WTC11 (cell line): Measurements from ENCODE around the gene HDAC9. TPM values are rescaled to one million over a fixed set of nuclear protein-coding genes. Genes with fewer than 3 reads are reported as not detected.

Experiments
- ATAC-seq: fragments of 200-7000 bp; cut with Tn5 transposase; 2 replicates; pipeline ENCODE4 v1.10.0; 2021; ENCODE audit warnings: mild to moderate bottlenecking, moderate library complexity
- CTCF ChIA-PET: fragments of 300-600 bp; sonication (Branson Sonifier 250); formaldehyde crosslinking; loops from one replicate; lab custom pipeline; 2021; ENCODE audit warnings: antibody characterized with exemption; lab: Charles Lee
- POLR2A ChIA-PET: fragments of 350-600 bp; sonication (Branson Sonifier 250); formaldehyde crosslinking; loops from one replicate; lab custom pipeline; 2021; ENCODE audit warnings: antibody characterized with exemption; lab: Charles Lee
- DNase-seq: peaks from one replicate; pipeline ENCODE4 v3.0.0; 2021; ENCODE audit warnings: low spot score
- H3K27ac Mint-ChIP-seq: 2 replicates; pipeline ENCODE4 v1.8.0; 2021; ENCODE audit warnings: mixed read lengths
- H3K27me3 Mint-ChIP-seq: 2 replicates; pipeline ENCODE4 v1.8.0; 2021; ENCODE audit warnings: low read depth, mild to moderate bottlenecking, moderate library complexity, mixed read lengths
- H3K36me3 Mint-ChIP-seq: 2 replicates; pipeline ENCODE4 v1.8.0; 2021; ENCODE audit warnings: mixed read lengths
- H3K4me1 Mint-ChIP-seq: 2 replicates; pipeline ENCODE4 v1.8.0; 2022; ENCODE audit warnings: mixed read lengths
- H3K4me3 Mint-ChIP-seq: 2 replicates; pipeline ENCODE4 v1.8.0; 2021; ENCODE audit warnings: mild to moderate bottlenecking, moderate library complexity, mixed read lengths
- H3K9me3 Mint-ChIP-seq: 2 replicates; pipeline ENCODE4 v1.8.0; 2021; ENCODE audit warnings: mixed read lengths
- E2F5 ChIP-seq: sonication (generic); formaldehyde crosslinking; IDR thresholded peaks from 2 replicates; pipeline ENCODE4 v1.8.1; 2022; ENCODE audit warnings: mild to moderate bottlenecking, moderate library complexity, missing genetic modification reagents
- ESRRA ChIP-seq: sonication (generic); formaldehyde crosslinking; IDR thresholded peaks from 2 replicates; pipeline ENCODE4 v1.8.1; 2022; ENCODE audit warnings: mild to moderate bottlenecking, missing genetic modification reagents, borderline replicate concordance
- IRF1 ChIP-seq: sonication (generic); formaldehyde crosslinking; IDR thresholded peaks from 2 replicates; pipeline ENCODE4 v1.8.0; 2023; ENCODE audit warnings: missing genetic modification reagents
- MYBL2 ChIP-seq: sonication (generic); formaldehyde crosslinking; IDR thresholded peaks from 2 replicates; pipeline ENCODE4 v1.8.1; 2023; ENCODE audit warnings: mild to moderate bottlenecking, moderate library complexity, missing genetic modification reagents
- NFATC4 ChIP-seq: fragments of 250-450 bp; sonication (Bioruptor Pico); IDR thresholded peaks from 2 replicates; pipeline ENCODE4 v1.9.0; 2021; ENCODE audit warnings: mild to moderate bottlenecking
- OVOL2 ChIP-seq: fragments of 250-450 bp; sonication (Bioruptor Pico); IDR thresholded peaks from 2 replicates; pipeline ENCODE4 v1.9.0; 2021; ENCODE audit warnings: mild to moderate bottlenecking, borderline replicate concordance
- RORB ChIP-seq: fragments of 250-450 bp; sonication (Bioruptor Pico); IDR thresholded peaks from 2 replicates; pipeline ENCODE4 v1.9.0; 2021; ENCODE audit warnings: mild to moderate bottlenecking
- TP53 ChIP-seq: sonication (generic); formaldehyde crosslinking; IDR thresholded peaks from 2 replicates; pipeline ENCODE4 v1.8.1; 2023; ENCODE audit warnings: mild to moderate bottlenecking, missing genetic modification reagents
- USF1 ChIP-seq: sonication (generic); formaldehyde crosslinking; IDR thresholded peaks from 2 replicates; pipeline ENCODE4 v1.8.0; 2022; ENCODE audit warnings: mild to moderate bottlenecking, missing genetic modification reagents
- ZNF512 ChIP-seq: sonication (generic); formaldehyde crosslinking; IDR thresholded peaks from 2 replicates; pipeline ENCODE4 v1.8.1; 2022; ENCODE audit warnings: missing genetic modification reagents, borderline replicate concordance
- total RNA-seq: library from RNA; stranded (reverse); gene quantifications from 3 replicates; pipeline ENCODE4 v1.2.3, GENCODE V29; 2021
- TF ChIP-seq, protein P1 (sequence below): fragments of 250-450 bp; sonication (Bioruptor Pico); IDR thresholded peaks from 2 replicates; pipeline ENCODE4 v1.9.0; 2021; ENCODE audit warnings: moderate library complexity, mild to moderate bottlenecking, inconsistent platforms, borderline replicate concordance
- TF ChIP-seq, protein P2 (sequence below): sonication (generic); formaldehyde crosslinking; IDR thresholded peaks from 2 replicates; pipeline ENCODE4 v1.8.0; 2022; ENCODE audit warnings: mild to moderate bottlenecking, missing genetic modification reagents
- TF ChIP-seq, protein P3 (sequence below): sonication (generic); formaldehyde crosslinking; IDR thresholded peaks from 2 replicates; pipeline ENCODE4 v1.8.1; 2023; ENCODE audit warnings: mild to moderate bottlenecking, missing genetic modification reagents

The HDAC9 gene
- total RNA-seq, 1 experiment from 2014 or later: 18.8 TPM

DNA sequence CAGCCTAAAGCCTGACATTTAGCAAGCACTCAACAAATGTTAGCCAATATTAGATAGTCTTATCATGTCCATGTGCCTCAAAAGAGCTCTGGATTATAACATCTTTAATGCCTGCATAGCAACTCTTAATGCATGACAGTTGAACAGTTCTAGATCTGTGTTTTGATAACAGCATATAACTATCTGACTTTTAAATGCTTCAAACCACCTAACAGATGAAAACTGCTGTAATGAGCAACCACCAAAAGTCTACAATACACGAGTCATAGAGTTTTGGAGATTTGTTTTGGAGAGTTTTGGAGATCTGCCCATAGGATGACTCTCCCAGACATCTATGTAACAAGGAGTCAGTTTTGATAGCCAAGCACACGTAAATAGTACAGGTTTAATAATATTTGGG, 394.6 kb downstream of the HDAC9 start (continued):
- TF ChIP-seq, protein P1, sequence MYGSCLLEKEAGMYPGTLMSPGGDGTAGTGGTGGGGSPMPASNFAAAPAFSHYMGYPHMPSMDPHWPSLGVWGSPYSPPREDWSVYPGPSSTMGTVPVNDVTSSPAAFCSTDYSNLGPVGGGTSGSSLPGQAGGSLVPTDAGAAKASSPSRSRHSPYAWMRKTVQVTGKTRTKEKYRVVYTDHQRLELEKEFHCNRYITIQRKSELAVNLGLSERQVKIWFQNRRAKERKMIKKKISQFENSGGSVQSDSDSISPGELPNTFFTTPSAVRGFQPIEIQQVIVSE (CRISPR knock-in tag): no peak
- TF ChIP-seq, protein P2, sequence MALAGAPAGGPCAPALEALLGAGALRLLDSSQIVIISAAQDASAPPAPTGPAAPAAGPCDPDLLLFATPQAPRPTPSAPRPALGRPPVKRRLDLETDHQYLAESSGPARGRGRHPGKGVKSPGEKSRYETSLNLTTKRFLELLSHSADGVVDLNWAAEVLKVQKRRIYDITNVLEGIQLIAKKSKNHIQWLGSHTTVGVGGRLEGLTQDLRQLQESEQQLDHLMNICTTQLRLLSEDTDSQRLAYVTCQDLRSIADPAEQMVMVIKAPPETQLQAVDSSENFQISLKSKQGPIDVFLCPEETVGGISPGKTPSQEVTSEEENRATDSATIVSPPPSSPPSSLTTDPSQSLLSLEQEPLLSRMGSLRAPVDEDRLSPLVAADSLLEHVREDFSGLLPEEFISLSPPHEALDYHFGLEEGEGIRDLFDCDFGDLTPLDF (CRISPR knock-in tag): no peak
- TF ChIP-seq, protein P3, sequence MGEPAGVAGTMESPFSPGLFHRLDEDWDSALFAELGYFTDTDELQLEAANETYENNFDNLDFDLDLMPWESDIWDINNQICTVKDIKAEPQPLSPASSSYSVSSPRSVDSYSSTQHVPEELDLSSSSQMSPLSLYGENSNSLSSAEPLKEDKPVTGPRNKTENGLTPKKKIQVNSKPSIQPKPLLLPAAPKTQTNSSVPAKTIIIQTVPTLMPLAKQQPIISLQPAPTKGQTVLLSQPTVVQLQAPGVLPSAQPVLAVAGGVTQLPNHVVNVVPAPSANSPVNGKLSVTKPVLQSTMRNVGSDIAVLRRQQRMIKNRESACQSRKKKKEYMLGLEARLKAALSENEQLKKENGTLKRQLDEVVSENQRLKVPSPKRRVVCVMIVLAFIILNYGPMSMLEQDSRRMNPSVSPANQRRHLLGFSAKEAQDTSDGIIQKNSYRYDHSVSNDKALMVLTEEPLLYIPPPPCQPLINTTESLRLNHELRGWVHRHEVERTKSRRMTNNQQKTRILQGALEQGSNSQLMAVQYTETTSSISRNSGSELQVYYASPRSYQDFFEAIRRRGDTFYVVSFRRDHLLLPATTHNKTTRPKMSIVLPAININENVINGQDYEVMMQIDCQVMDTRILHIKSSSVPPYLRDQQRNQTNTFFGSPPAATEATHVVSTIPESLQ (CRISPR knock-in tag): no peak
- TF ChIP-seq NFATC4: no peak
- no peak for TF ChIP-seq E2F5 (CRISPR knock-in tag)
- no peak for TF ChIP-seq IRF1 (CRISPR knock-in tag)

GRCh38 chr7:18890885-18891621, 395.5 kb downstream of the HDAC9 start:
- ChIA-PET CTCF (interaction anchor here (0.7 kb wide), 1 partner anchor 225 kb away, joined by 3 read pairs; no protein-coding TSS in a partner anchor), POLR2A (no interaction called here)
- ATAC-seq (no peak), DNase-seq (no peak)
- Mint-ChIP-seq H3K36me3 (no peaks in the 10 kb centered on the region), H3K4me3 (no peak overlapping the region), H3K27me3 (no peaks in the 10 kb centered on the region), H3K4me1 (no peaks in the 10 kb centered on the region), H3K9me3 (no peaks in the 10 kb centered on the region)
- TF ChIP-seq, protein P1 (CRISPR knock-in tag): no peak
- TF ChIP-seq RORB (CRISPR knock-in tag) (no peak), USF1 (CRISPR knock-in tag) (no peak), OVOL2 (no peak), MYBL2 (no peak), TP53 (no peak), ESRRA (CRISPR knock-in tag) (no peak), E2F5 (CRISPR knock-in tag) (no peak), ZNF512 (no peak)
- TF ChIP-seq, protein P3 (CRISPR knock-in tag): no peak
- TF ChIP-seq, all 79 proteins: peak for 0
- no peak overlapping the region for H3K27ac Mint-ChIP-seq
